ENCODE results near the gene LYVE1.
A peak's percentile ranks its signal among the peaks of the same experiment; 100 is the strongest.
"Not testable (repeated sequence)": the region's sequence is repeated elsewhere in the genome, so short reads cannot be mapped to it uniquely, and the experiment has no call there.

The LYVE1 gene

DNA sequence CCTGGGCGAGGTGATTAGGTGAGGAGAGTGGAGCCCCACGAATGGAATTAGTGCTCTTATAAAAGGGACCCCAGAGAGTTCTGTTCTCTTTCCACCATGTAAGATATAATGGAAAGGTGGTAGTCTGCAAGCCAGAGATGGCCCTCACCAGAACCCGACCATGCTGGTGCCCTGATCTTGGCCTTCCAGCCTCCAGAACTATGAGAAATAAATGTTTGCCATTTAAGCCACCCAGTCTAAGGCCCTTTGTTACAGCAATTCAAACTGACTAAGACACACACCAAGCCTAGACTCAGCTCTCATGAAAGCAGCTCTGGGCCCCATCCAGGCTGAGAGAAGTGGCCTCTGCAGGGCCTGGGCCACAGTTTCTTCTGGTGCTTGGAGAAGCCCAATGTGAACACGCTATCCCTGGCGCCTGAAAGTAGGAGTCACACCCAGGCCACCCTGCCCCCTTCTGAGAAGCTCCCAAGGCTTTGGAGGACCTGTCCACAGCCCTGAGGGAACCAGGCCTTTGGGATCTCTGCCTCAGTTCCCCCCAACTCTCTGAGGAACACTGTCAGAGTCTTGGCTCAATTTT, 35.3 kb upstream of the LYVE1 start:
- Histone ChIP-seq H3K4me1 (ENCODE audit: control insufficient read depth in 1 of 2, insufficient read depth in 2 of 2, low read length in 2 of 2) (peaks cover 8 to 60% of the 10 kb centered on the region in 2 donors), H3K27ac (ENCODE audit: low read length) (peak overlapping the region; percentile 61), H3K36me3 (ENCODE audit: control insufficient read depth in 1 of 2, insufficient read depth in 2 of 2, low read length in 2 of 2) (peaks cover 8 to 19% of the 10 kb centered on the region in 2 donors), H3K27me3 (ENCODE audit: low read depth, low read length) (no peaks in the 10 kb centered on the region), H3K9me3 (ENCODE audit: control insufficient read depth in 1 of 2, low read length in 2 of 2) (no peaks in the 10 kb centered on the region), H3K4me3 (ENCODE audit: low read depth in 1 of 2, low read length in 2 of 2) (no peak overlapping the region)

- Histone ChIP-seq H3K4me1 (ENCODE audit: control insufficient read depth in 1 of 2, insufficient read depth in 2 of 2, low read length in 2 of 2) (peaks cover 8 to 56% of the 10 kb centered on the region in 2 donors), H3K27me3 (ENCODE audit: low read depth, low read length) (no peaks in the 10 kb centered on the region), H3K4me3 (ENCODE audit: low read depth in 1 of 2, low read length in 2 of 2) (no peak overlapping the region), H3K9me3 (ENCODE audit: control insufficient read depth in 1 of 2, low read length in 2 of 2) (no peaks in the 10 kb centered on the region), H3K36me3 (ENCODE audit: control insufficient read depth in 1 of 2, insufficient read depth in 2 of 2, low read length in 2 of 2) (peaks cover 8 to 19% of the 10 kb centered on the region in 2 donors), H3K27ac (ENCODE audit: low read length) (peak overlapping the region; percentile 43)
Measured at GRCh38 chr11:10602945-10603344, 34.5 kb upstream of the LYVE1 start.

GRCh38 chr11:10602366-10602765, 33.9 kb upstream of the LYVE1 start:
- H3K36me3 ChIP-seq (ENCODE audit: control insufficient read depth in 1 of 2, insufficient read depth in 2 of 2, low read length in 2 of 2): peaks cover 8 to 14% of the 10 kb centered on the region in 2 donors
- no peaks in the 10 kb centered on the region for H3K9me3 ChIP-seq (ENCODE audit: control insufficient read depth in 1 of 2, low read length in 2 of 2)
- peak overlapping the region; percentile 43 for H3K27ac ChIP-seq (ENCODE audit: low read length)
- H3K4me1 ChIP-seq (ENCODE audit: control insufficient read depth in 1 of 2, insufficient read depth in 2 of 2, low read length in 2 of 2): peaks cover 8 to 53% of the 10 kb centered on the region in 2 donors
- no peaks in the 10 kb centered on the region for H3K27me3 ChIP-seq (ENCODE audit: low read depth, low read length)
- no peak overlapping the region for H3K4me3 ChIP-seq (ENCODE audit: low read depth in 1 of 2, low read length in 2 of 2)

DNA sequence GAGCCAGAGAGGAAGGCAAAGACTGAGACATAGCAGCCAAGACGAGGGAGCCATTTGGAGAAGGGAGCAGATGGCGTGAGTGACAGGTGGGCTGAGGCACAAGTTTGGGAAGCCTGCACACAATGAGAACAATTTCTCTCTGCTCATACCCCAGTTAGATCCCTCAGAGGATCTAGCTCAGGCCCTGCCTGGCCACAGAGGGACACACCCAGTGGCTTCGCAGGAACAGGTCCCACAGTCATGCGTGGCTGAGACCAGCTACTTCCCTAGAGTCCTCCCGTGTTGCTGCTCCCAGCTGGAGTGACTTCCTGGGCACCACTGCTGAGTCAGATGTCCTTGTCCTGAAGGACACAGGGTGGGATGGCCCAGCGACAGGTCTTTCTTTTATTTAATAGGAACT, 33.4 kb upstream of the LYVE1 start:
- peak overlapping the region; percentile 43 for H3K27ac ChIP-seq (ENCODE audit: low read length)

GRCh38 chr11:10600570-10601248, 32.2 kb upstream of the LYVE1 start:
- H3K27me3 ChIP-seq (ENCODE audit: low read depth, low read length): no peaks in the 10 kb centered on the region
- H3K27ac ChIP-seq (ENCODE audit: low read length): peak overlapping the region; percentile 89
- peaks cover 6 to 8% of the 10 kb centered on the region in 2 donors for H3K36me3 ChIP-seq (ENCODE audit: control insufficient read depth in 1 of 2, insufficient read depth in 2 of 2, low read length in 2 of 2)

More for the DNA sequence above, 33.4 kb upstream of the LYVE1 start:
- peaks cover 8 to 48% of the 10 kb centered on the region in 2 donors for H3K4me1 ChIP-seq (ENCODE audit: control insufficient read depth in 1 of 2, insufficient read depth in 2 of 2, low read length in 2 of 2)
- H3K27me3 ChIP-seq (ENCODE audit: low read depth, low read length): no peaks in the 10 kb centered on the region
- H3K4me3 ChIP-seq (ENCODE audit: low read depth in 1 of 2, low read length in 2 of 2): no peak overlapping the region
- H3K9me3 ChIP-seq (ENCODE audit: control insufficient read depth in 1 of 2, low read length in 2 of 2): no peaks in the 10 kb centered on the region
- peaks cover 8 to 14% of the 10 kb centered on the region in 2 donors for H3K36me3 ChIP-seq (ENCODE audit: control insufficient read depth in 1 of 2, insufficient read depth in 2 of 2, low read length in 2 of 2)

GRCh38 chr11:10599388-10600175, 31.1 kb upstream of the LYVE1 start:
- H3K36me3 ChIP-seq (ENCODE audit: control insufficient read depth in 1 of 2, insufficient read depth in 2 of 2, low read length in 2 of 2): peaks cover 0 to 8% of the 10 kb centered on the region in 2 donors
- H3K27me3 ChIP-seq (ENCODE audit: low read depth, low read length): no peaks in the 10 kb centered on the region
- peak overlapping the region; percentile 89 for H3K27ac ChIP-seq (ENCODE audit: low read length)
- no peak overlapping the region for H3K4me3 ChIP-seq (ENCODE audit: low read depth in 1 of 2, low read length in 2 of 2)
- H3K9me3 ChIP-seq (ENCODE audit: control insufficient read depth in 1 of 2, low read length in 2 of 2): no peaks in the 10 kb centered on the region
- H3K4me1 ChIP-seq (ENCODE audit: control insufficient read depth in 1 of 2, insufficient read depth in 2 of 2, low read length in 2 of 2): peaks cover 8 to 40% of the 10 kb centered on the region in 2 donors

More at GRCh38 chr11:10600570-10601248, 32.2 kb upstream of the LYVE1 start:
- Histone ChIP-seq H3K9me3 (ENCODE audit: control insufficient read depth in 1 of 2, low read length in 2 of 2) (no peaks in the 10 kb centered on the region), H3K4me3 (ENCODE audit: low read depth in 1 of 2, low read length in 2 of 2) (no peak overlapping the region), H3K4me1 (ENCODE audit: control insufficient read depth in 1 of 2, insufficient read depth in 2 of 2, low read length in 2 of 2) (peaks cover 8 to 47% of the 10 kb centered on the region in 2 donors)

DNA sequence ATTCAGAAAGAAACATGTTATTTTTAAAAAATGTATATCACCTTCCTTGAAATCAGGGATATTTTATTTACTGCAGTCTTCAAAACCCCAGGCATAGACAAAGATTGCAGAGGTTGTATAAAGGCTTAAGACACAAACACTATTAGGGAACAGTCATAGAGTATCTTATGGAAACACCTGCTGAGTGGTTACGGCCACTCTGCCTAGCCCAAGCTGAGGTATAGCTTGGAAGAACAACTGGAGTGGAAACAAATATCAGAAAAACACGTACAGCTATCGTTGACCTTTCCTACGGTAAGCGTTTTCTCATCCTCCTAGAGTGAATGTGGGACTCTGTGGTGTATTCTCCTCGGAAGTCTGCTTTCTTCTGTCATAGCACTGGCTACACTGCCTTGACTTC, 30.4 kb upstream of the LYVE1 start:
- Histone ChIP-seq H3K9me3 (ENCODE audit: control insufficient read depth in 1 of 2, low read length in 2 of 2) (no peaks in the 10 kb centered on the region), H3K36me3 (ENCODE audit: control insufficient read depth in 1 of 2, insufficient read depth in 2 of 2, low read length in 2 of 2) (peaks cover 3 to 8% of the 10 kb centered on the region in 2 donors), H3K27me3 (ENCODE audit: low read depth, low read length) (no peaks in the 10 kb centered on the region), H3K27ac (ENCODE audit: low read length) (peak overlapping the region; percentile 82), H3K4me1 (ENCODE audit: control insufficient read depth in 1 of 2, insufficient read depth in 2 of 2, low read length in 2 of 2) (peaks cover 5 to 33% of the 10 kb centered on the region in 2 donors), H3K4me3 (ENCODE audit: low read depth in 1 of 2, low read length in 2 of 2) (no peak overlapping the region)

GRCh38 chr11:10597877-10598351, 29.4 kb upstream of the LYVE1 start:
- peak overlapping the region; percentile 82 for H3K27ac ChIP-seq (ENCODE audit: low read length)
- H3K36me3 ChIP-seq (ENCODE audit: control insufficient read depth in 1 of 2, insufficient read depth in 2 of 2, low read length in 2 of 2): peaks cover 5 to 8% of the 10 kb centered on the region in 2 donors
- no peaks in the 10 kb centered on the region for H3K9me3 ChIP-seq (ENCODE audit: control insufficient read depth in 1 of 2, low read length in 2 of 2)
- no peak overlapping the region for H3K4me3 ChIP-seq (ENCODE audit: low read depth in 1 of 2, low read length in 2 of 2)
- no peaks in the 10 kb centered on the region for H3K27me3 ChIP-seq (ENCODE audit: low read depth, low read length)
- H3K4me1 ChIP-seq (ENCODE audit: control insufficient read depth in 1 of 2, insufficient read depth in 2 of 2, low read length in 2 of 2): peaks cover 5 to 30% of the 10 kb centered on the region in 2 donors

DNA sequence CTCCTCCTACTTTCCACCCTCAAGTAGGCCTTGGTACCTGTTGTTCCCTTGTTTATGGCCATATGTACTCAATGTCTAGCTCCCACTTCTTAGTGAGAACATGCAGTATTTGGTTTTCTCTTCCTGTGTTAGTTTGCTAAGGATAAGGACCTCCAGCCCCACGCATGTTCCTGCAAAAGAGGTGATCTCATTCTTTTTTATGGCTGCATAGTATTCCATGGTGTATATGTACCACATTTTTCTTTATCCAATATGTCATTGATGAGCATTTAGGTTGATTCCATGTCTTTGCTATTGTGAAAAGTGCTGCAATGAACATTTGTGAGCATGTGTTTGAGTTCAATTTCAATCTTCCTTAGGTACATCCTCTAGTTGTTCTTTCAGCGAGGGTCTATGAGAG, 27.4 kb upstream of the LYVE1 start:
- H3K4me1 ChIP-seq (ENCODE audit: control insufficient read depth in 1 of 2, insufficient read depth in 2 of 2, low read length in 2 of 2): peaks cover 0 to 21% of the 10 kb centered on the region in 2 donors
- H3K4me3 ChIP-seq (ENCODE audit: low read depth in 1 of 2, low read length in 2 of 2); H3K36me3 ChIP-seq (ENCODE audit: control insufficient read depth in 1 of 2, insufficient read depth in 2 of 2, low read length in 2 of 2); H3K27ac ChIP-seq (ENCODE audit: low read length); H3K9me3 ChIP-seq (ENCODE audit: control insufficient read depth in 1 of 2, low read length in 2 of 2); H3K27me3 ChIP-seq (ENCODE audit: low read depth, low read length): not testable (repeated sequence)

- Histone ChIP-seq H3K9me3 (ENCODE audit: control insufficient read depth in 1 of 2, low read length in 2 of 2) (no peaks in the 10 kb centered on the region), H3K27me3 (ENCODE audit: low read depth, low read length) (no peaks in the 10 kb centered on the region), H3K36me3 (ENCODE audit: control insufficient read depth in 1 of 2, insufficient read depth in 2 of 2, low read length in 2 of 2) (peaks cover 5% of the 10 kb centered on the region in 2 donors), H3K4me3 (ENCODE audit: low read depth in 1 of 2, low read length in 2 of 2) (no peak overlapping the region), H3K27ac (ENCODE audit: low read length) (peak overlapping the region; percentile 15), H3K4me1 (ENCODE audit: control insufficient read depth in 1 of 2, insufficient read depth in 2 of 2, low read length in 2 of 2) (peaks cover 0 to 9% of the 10 kb centered on the region in 2 donors)
Measured at GRCh38 chr11:10594407-10594806, 25.9 kb upstream of the LYVE1 start.

- Histone ChIP-seq H3K4me3 (ENCODE audit: low read depth in 1 of 2, low read length in 2 of 2) (no peak overlapping the region), H3K27ac (ENCODE audit: low read length) (peak overlapping the region; percentile 79), H3K27me3 (ENCODE audit: low read depth, low read length) (no peaks in the 10 kb centered on the region), H3K4me1 (ENCODE audit: control insufficient read depth in 1 of 2, insufficient read depth in 2 of 2, low read length in 2 of 2) (peaks cover 0 to 3% of the 10 kb centered on the region in 2 donors), H3K9me3 (ENCODE audit: control insufficient read depth in 1 of 2, low read length in 2 of 2) (no peaks in the 10 kb centered on the region), H3K36me3 (ENCODE audit: control insufficient read depth in 1 of 2, insufficient read depth in 2 of 2, low read length in 2 of 2) (peaks cover 5% of the 10 kb centered on the region in 2 donors)
Measured at GRCh38 chr11:10592331-10592730, 23.9 kb upstream of the LYVE1 start.
